RCC 7860 (cell line): ENCODE results near the gene USB1.
"Not testable (repeated sequence)": the region's sequence is repeated elsewhere in the genome, so short reads cannot be mapped to it uniquely, and the experiment has no call there.

Experiments
- DNase-seq: peaks from one replicate; pipeline ENCODE4 v3.0.0-alpha.2; 2015; ENCODE audit warnings: low spot score
- FAIRE-seq: peaks from 2 replicates; lab custom pipeline; 2012; peaks lifted over from hg19 to GRCh38; lab: Jason Lieb, UNC

The USB1 gene

DNA sequence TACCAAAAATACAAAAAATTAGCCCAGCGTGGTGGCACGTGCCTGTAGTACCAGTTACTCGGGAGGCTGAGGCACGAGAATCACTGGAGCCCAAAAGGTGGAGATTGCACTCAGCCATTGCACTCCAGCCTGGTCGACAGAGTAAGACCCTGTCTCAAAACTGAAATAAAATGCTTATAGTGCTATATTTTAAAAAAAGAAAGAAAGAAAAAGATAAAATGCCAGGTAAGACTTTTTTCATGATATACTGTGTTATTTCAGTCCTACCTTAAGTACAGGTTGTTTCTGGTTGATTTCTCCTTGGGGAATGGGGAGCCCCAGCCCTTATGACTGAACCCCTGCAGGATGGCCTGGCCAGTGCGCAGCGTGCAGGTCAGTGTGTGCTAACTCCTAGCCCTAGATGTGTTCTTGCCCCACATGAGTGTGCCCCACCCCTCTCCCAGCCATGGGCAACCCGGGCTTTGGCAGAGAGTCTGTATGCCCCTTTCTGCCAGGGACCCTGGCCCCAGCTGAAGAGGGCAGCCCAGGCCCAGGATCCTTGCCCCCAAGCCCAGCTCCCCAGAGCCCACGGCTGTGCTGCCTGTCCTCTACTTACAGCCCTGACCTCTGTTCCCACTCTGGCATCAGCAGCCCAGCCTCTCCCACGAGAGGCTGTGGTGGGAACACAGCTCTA is 31.6 kb upstream of the USB1 start:
- no peak for DNase-seq
- no peak for FAIRE-seq

DNA sequence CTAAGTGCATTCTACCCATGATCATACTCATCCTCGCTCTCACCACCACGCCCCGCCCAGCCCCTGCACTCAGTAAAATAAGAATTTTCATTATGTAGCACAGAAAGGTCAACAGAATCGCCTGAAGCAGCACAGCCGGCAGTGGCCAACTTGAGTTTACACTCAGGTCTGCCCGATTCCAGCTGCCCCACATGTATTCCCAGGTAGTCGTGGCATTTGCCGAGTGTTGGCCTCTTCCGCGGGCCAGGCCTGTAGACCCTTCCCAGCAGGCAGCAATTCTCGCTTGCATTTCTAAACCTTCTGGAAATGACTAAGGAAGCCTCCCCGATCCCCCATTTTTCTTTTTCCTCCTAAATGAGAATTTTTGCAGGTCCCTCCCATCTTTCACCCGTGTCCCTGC is 30.9 kb upstream of the USB1 start:
- DNase-seq (no peak), FAIRE-seq (no peak)

DNA sequence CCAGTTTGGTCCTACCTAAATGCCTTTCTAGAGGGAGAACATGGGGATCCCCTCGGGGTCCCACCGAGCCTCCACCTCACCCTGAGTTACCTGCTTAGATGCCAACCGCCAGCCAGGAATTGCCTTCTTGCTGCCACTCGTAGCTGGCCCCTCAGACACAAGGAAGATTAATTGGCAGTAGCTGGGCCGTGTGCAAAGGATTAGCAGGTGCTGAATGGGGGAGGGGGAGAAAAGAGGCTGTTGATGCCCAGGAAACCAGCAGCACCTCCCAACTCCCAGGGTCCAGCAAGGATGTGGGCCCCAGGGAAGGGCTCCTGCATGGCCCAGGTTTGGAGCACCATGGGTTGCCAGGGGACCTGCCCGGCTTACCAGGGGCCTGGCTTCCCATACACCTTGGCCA is 30.2 kb upstream of the USB1 start, which contains the start of gene CNGB1:
Gene CNGB1 (minus strand): TSS at position 159 of the 400 bp plus-strand sequence. CDS start 3,842 bp downstream, outside the sequence.
- FAIRE-seq: no peak
- DNase-seq: no peak

DNA sequence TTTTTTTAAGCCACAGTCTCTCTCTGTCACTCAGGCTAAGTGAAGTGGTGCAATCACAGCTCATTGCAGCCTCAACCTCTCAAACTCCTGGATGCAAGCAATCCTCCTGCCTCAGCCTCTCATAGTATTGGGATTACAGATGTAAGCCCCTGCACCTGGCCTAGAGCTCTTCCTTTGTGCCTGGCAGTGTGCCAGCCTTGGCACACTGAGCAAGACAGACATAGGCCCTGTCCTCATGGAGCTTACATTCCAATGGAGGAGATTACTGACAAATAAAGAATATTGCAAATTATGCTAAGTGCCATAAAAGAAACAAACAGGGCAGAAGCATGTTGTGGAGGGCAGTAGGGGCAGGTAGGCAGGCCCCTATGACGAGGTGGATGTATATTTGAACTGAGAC is 29.4 kb upstream of the USB1 start:
- DNase-seq: no peak
- no peak for FAIRE-seq

DNA sequence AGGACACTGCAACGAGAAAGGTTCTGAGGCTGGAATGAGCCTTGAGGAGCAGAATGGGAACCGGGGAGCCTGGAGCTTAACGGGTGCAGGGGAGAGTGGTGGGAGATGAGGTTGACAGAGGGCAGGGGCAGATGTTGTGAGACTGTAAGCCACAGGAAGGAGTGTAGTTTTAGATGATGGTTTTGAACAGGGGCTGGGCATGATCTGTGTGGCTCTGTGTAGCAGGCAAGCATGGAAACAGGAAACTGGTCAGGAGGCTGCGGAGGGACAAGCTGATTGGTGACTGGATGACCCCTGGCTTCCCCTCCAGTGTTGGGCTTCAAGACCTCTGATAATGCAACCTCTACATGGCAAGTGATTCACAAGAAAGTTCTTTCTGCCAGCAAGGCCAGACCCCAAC is 28.9 kb upstream of the USB1 start:
- no peak for DNase-seq
- no peak for FAIRE-seq

DNA sequence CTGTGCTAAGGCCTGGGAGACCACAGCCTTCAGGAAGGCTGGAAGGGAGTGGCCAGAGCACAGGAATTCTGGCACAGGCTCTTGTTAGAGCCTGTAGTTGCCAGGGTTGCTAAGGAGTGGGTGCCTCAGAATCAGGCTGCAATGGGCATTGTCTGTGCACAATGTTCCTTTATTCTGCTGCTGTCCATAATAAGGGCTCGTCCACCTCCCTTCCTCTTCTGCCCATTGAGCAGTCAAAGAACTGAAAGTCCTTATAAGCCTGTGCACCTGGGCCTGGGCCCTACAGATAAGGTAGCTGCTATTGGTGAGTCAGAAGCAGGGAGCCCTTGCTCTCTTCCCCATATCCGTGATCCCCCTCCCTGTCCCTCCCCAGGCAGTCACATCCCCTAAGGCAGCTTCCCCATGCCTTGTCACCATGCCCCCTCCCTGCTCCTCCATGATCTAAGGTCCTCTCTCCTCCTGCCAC is 24.8 kb upstream of the USB1 start:
- DNase-seq (no peak), FAIRE-seq (no peak)

DNA sequence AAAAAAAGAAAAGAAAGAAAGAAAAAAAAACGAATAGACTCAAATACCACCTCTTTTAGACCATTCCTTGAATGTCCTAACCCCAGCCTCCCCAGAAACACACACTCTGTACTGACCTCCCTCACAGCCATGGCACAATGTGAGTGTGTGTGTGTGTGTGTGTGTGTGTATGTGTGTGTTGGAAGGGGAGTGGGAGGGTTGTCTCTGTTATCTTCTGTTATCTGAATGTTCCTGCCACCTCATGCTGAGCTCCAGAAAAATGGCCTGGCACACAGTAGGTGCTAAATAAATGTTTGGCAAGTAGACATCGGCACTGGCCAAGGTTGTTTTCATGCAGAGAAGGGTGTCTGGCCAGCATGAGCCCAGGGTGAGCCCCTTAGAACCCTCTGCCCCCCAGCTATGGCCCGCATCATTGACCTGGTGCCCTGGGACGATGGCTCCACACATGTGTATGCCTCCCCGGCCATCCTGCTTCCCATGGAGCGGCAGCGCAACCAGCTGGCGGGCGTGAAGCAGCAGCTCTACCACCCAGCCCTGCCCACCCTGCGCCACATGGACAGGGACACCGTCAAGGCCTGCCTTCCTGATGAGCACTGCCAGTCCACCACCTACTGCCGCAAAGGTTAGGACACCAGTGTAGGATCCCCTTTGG is 23.7 kb upstream of the USB1 start:
- FAIRE-seq (no peak), DNase-seq (no peak)

DNA sequence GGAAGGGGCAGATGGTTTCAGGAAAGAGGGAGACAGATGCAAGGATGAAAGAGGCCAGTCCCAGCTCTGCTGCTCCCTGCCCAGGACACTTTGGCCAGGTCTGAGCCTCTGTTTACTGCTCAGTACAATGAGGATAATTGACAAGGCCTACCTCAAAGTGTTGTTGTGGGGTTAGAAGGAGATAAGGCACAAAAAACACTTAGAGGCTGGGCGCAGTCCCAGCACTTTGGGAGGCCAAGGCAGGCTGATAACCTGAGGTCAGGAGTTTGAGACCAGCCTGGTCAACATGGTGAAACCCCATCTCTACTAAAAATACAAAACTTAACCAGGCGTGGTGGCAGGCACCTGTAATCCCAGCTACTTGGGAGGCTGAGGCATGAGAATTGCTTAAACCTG is 23.1 kb upstream of the USB1 start:
- FAIRE-seq, DNase-seq: not testable (repeated sequence)

DNA sequence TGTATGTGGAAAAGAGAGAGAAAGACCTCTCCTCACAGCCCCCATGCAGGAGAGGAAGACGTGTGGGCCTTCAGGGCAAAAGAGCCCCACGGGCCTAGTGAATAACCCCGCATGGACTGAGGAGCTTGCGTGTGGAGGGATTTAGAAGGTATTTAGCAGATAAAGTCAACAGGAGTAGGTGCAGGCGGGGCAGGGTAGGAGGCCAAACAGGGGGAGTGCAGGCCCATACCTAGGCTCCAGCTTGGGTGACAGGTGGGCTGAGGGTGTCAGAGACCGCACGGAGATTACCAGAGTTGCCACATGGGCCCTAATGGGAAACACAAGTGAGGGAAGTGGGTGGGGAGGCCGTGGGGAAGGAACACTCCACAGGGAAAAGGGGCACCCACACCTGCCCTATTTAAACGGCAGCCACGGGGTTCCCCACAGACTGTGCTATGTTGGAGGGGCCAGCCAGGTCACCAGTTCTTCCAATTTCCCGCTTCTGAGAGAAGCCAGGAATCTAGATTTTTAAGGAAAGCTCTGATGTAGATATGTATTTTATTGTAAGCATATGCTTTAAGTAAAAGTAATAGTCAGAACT is 22.1 kb upstream of the USB1 start:
- FAIRE-seq (no peak), DNase-seq (no peak)

DNA sequence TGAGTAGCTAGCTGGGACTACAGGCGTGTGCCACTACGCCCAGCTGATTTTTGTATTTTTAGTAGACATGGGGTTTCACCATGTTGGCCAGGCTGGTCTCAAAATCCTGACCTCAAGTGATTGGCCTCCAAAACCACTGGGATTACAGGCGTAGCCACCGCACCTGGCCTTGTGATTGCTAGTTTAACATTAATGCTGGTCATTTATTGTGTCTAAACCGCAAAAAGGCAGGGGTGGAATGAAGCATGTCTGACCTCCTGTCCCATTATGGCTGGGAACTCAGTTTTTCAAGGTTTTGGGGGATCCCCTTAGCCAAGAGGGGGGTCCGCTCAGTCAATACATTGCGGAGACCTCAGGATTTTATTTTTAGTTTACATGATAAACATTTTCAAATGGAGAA is 19.6 kb upstream of the USB1 start:
- DNase-seq: peak; percentile 47
- FAIRE-seq: peak; percentile 79

DNA sequence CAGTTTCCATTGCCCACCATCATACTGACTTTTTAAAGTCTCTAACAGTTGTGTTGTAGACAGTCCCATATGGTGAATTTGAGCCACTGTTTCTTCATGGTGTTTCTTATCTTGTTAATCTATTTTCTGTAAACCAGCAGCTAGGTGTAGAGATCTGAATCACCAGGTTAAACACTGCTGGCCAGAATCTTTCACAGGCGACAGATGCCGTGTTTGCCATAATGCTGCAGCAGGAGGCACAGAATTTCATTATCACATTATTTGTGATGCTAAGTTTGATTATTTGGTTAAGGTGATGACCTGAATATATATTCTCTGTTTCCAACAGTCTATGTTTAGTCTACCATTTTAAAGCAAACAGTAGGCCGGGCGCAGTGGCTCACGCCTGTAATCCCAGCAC is 18.8 kb upstream of the USB1 start:
- DNase-seq (no peak), FAIRE-seq (no peak)

DNA sequence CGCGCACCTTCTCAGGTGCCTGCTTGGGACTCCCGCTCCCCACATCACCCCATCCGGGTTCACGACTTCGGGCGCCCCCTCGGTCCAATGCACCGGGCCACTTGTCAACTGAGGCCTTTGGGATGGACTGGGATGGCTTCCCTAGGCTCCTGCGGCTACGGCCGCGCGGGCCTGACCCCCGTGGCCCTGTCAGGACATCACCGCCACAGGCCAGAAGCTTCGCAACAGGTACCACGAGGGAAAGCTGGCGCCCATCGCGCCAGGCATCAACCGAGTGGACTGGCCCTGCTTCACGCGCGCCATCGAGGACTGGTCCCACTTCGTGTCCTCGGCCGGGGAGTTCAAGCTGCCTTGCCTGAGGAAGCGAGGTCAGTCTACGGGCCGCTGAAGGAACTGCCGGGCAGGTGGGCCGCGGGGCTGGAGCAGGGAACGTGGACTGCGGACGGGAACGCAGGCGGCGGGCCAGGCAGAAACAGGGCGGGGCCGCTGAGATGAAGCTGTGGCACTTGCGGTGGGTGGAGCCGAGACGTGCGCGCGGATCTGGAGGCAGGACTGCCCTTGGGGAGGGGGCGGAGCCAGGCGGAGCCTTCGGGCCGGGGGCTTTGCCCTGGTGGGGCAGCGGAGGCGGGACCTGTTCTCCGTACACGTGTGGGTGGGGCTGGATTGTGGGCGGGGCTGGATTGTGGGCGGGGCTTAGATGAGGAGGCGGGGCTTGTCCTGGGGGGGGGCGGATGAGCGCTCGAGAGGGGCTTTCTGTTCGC is 16.6 kb upstream of the USB1 start:
- DNase-seq: no peak

DNA sequence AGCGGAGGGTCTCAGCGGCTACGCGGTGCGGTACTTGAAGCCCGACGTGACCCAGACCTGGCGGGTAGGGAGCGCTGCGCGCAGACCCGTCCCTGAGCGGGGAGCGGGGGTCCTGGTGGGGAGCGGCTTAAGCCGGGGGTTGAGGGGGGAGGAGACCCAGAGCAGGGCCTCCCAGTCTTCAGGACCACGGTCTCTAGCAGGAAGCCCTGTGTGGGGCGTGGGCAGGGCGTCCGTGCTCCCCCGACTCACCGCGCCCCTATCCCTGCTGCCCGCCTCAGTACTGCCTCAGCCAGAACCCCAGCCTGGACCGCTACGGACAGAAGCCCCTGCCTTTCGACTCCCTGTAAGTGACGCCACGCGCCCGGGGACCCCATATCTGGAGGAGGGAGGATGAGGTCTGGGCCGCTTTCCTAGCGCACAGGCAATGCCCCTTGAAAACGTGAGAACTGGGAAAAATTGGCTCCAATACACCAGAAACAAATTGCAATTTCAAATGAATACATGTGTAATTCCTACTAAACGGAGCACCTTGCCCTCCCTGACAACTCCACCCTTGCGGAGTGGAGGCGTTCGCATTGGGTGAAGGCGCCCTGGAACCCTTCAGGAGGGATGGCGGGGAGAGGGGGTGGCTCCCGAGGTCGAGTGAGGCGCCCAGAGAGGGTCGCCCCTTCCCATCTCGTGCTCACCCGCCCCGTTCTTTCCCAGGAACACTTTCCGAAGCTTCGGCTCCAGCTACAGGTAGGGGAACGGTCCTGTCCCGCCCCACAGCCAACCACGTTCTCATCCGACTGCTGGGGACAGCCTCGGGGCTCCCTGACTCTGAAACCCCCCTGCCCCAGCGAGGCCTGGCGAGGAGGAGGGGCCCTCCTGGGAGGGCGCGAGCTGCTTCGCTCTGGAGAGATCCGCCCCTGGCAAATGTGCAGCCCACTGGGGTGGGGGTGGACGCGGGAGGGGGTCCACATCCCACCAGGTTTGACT is 15.7 kb upstream of the USB1 start:
- DNase-seq (no peak), FAIRE-seq (no peak)

More for the DNA sequence above, 16.6 kb upstream of the USB1 start:
- no peak for FAIRE-seq

DNA sequence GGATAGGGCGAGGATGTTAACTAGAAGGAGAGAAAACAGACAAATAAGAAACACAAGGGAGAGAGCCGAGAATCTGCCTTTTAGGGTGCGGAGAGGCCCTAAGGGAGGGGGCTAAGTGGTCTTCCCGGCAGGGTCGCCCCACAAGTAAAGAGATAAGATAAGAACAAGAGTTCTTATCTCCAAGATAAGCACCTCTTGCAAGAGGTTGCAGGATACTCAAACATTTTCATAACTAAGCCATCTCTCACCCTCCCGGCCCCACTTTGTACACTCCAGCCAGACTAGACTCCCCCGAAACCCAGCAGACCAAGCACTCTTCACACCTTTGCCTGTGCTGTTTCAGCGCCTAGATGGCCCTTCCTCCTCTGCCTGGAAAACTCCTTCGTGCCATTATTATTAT is 15.0 kb upstream of the USB1 start:
- DNase-seq (no peak), FAIRE-seq (no peak)

DNA sequence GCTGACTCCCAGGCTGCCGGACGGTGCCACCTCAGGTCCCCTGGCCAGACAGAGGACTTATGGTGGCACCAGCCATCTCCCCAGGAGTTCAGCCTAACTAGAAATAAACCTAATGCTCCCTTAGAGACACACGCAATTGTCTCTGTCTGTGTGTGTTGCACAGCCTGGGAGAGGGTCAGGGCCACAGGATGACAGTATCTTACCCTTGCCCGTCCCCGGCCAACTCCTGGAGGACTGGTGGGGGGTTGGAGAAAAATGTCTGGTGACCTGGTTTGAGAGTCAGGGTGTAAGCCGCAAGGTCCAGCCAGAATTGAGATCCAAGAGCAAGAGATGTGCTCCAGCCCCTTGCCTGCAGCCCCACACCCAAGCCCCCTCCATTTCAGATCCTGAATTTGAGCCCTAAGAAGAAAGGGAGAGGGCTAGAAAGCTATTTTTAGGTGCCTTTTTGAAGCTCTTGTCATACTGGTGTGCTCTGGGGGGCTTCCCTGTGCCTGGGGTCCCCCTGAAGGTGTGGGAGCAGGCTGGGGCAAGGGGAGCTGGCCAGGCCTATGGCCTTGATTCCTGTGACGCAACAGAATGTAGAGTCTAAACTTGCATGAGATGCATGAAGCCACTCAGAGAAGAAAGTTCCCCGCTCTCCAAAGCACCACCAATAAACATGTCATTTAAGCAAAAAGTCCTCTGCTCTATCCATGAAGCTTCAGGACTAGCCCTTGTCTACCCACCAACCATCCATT is 13.6 kb upstream of the USB1 start:
- FAIRE-seq (no peak), DNase-seq (no peak)

DNA sequence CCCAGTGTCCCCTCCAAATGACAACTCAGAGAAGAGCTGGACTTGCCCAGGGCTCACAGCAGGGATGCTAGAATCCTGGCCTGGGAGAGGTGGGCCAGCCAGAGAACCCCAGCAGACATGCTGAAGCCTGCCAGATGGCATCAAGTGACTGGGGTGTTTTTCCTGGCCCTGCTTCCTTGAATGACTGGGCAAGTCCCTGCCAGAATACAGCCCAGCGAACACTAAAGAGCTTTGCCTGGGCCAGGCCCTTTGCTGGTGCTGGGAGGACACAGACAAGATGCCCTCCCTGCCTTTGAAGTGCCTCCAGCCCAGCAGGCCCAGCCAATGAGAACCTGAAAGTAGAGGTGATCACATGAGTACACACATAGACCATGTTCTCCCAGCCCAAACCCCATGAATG is 12.3 kb upstream of the USB1 start:
- no peak for FAIRE-seq
- DNase-seq: no peak

DNA sequence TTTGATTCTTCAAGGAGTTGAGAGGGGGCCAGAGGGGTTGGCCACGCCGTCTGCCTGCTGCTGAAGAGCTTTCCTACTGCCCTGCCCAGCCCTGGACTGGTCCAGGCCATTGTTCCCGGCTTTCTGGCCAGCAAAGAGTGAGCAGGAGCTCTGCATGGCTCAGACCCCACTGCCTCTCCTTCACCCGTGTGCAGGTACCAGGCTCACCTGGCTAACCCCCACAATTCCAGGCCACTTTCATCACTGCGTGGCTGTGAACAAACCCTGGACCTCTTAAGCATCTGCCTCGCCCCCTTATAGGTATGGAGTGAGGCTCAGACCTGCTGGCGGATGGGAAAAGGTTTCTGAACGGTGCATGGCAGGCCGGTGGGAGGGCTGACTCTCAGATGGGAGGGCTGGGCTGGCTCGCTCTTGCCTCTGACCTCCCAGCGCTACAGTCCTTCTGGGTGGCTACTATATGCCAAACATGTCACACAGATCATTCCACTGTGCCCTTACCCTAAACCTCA is 9.6 kb upstream of the USB1 start:
- FAIRE-seq: no peak
- no peak for DNase-seq

DNA sequence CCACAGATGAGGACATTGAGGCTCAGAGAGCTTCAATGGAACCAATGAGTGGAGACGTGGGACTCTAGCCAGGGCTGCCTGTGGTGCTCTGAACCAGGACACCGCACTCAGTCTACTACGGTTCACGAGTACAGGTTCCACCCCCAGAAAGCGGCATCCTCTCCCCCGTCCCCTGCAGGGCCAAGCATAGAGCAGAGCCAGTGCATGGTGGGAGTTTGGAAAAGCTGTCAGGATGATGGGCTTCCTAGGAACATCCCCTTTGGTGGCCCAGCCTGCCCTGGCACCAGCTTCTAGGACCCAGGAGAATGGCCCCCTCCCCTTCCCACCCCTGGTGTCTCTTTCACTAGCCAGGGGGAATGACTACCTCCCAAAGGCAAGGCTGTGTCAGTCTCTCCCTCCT is 9.1 kb upstream of the USB1 start:
- DNase-seq (no peak), FAIRE-seq (no peak)

DNA sequence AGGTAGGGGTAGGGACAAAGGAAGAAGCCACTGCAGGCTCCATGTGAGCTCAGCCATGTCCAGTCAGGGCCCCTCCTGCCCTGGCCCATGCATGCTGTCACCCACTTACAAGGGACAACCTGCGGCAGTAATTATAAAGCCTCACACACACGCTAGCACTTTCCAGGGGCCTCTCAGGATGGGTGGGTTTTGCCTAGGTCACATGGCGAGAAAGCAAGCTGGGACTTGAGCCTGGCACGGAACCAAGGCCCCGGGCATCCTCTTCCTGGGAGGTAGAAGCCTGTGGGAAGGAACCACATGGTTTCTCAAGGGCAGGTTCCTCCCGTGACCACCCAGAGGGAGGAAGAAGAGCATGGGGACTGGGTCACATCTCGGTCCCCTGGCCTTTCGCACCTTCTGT is 7.8 kb upstream of the USB1 start:
- FAIRE-seq: no peak
- no peak for DNase-seq
